GM12892 (cell line): ENCODE results near the gene DENND11.

Source experiments
- POLR2A ChIP-seq: IDR thresholded peaks from 2 replicates; pipeline ENCODE4 v1.6.1; 2011; ENCODE audit warnings: low read depth, low read length, control low read depth
- POLR2AphosphoS5 ChIP-seq: IDR thresholded peaks from 2 replicates; pipeline ENCODE4 v1.6.1; 2011; ENCODE audit warnings: low read depth, low read length, control low read depth
- TAF1 ChIP-seq: IDR thresholded peaks from 2 replicates; pipeline ENCODE4 v1.6.1; 2011; ENCODE audit warnings: low read depth, mild to moderate bottlenecking, control low read depth, low read length, borderline replicate concordance

- TF ChIP-seq POLR2AphosphoS5 (no peak), POLR2A (peak; percentile 37; the same call in 1 of the 2 replicates), TAF1 (no peak)
Measured at GRCh38 chr7:141701489-141702046, 398 bp downstream of the DENND11 start.
